ENCODE results near the gene SCGB1C1. TPM values are rescaled to one million over a fixed set of nuclear protein-coding genes. Genes with fewer than 3 reads are reported as not detected.

The SCGB1C1 gene
- polyA plus RNA-seq, 1 donor (not counting 4 experiments of a cell fraction or from before 2014, with no cell fraction given), result not detected

- Histone ChIP-seq H3K9me3 (ENCODE audit: control insufficient read depth, low read depth, low read length) (no peaks in the 10 kb centered on the region), H3K79me2 (ENCODE audit: control insufficient read depth, insufficient read depth, low read length) (peaks cover 19% of the 10 kb centered on the region), H3K4me2 (ENCODE audit: control insufficient read depth, extremely low read depth, insufficient read depth, low read depth, low read length) (no peak overlapping the region), H3K9me1 (ENCODE audit: control insufficient read depth, extremely low read depth, insufficient read depth, low read length) (no peaks in the 10 kb centered on the region), H3K27ac (ENCODE audit: control insufficient read depth, insufficient read depth, low read length) (no peak overlapping the region), H3K4me1 (ENCODE audit: control insufficient read depth, extremely low read depth, insufficient read depth, low read length) (peaks cover 7% of the 10 kb centered on the region), H3K4me3 (ENCODE audit: control insufficient read depth in 2 of 3, extremely low read depth in 1 of 3, insufficient read depth in 2 of 3, low read depth in 1 of 3, low read length in 3 of 3) (no peak overlapping the region), H3K9ac (ENCODE audit: control insufficient read depth, extremely low read depth, insufficient read depth, low read length) (no peak overlapping the region), H3K27me3 (ENCODE audit: control insufficient read depth, extremely low read depth, insufficient read depth, low read length) (no peaks in the 10 kb centered on the region), H2AFZ (ENCODE audit: control insufficient read depth, low read length) (no peak overlapping the region), H4K20me1 (ENCODE audit: control insufficient read depth, extremely low read depth, insufficient read depth, low read length) (no peaks in the 10 kb centered on the region), H3K36me3 (ENCODE audit: control insufficient read depth in 2 of 2, extremely low read depth in 1 of 2, insufficient read depth in 2 of 2, low read length in 2 of 2) (peaks cover 0 to 1% of the 10 kb centered on the region in 2 experiments)
- dilution Hi-C loops (cut with MboI; ENCODE audit: extremely low pct_ligation_motif_present, low sequenced_read_pairs), result no loop called here
- TF ChIP-seq, protein P1, sequence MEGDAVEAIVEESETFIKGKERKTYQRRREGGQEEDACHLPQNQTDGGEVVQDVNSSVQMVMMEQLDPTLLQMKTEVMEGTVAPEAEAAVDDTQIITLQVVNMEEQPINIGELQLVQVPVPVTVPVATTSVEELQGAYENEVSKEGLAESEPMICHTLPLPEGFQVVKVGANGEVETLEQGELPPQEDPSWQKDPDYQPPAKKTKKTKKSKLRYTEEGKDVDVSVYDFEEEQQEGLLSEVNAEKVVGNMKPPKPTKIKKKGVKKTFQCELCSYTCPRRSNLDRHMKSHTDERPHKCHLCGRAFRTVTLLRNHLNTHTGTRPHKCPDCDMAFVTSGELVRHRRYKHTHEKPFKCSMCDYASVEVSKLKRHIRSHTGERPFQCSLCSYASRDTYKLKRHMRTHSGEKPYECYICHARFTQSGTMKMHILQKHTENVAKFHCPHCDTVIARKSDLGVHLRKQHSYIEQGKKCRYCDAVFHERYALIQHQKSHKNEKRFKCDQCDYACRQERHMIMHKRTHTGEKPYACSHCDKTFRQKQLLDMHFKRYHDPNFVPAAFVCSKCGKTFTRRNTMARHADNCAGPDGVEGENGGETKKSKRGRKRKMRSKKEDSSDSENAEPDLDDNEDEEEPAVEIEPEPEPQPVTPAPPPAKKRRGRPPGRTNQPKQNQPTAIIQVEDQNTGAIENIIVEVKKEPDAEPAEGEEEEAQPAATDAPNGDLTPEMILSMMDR (optimal IDR thresholded peaks at IDR 0.05 in 1 of 3, IDR thresholded peaks at IDR 0.05 in 1 of 3, conservative IDR thresholded peaks at IDR 0.05 in 1 of 3; ENCODE audit: extremely low read depth in 1 of 3, insufficient read depth in 2 of 3, low read length in 3 of 3), result no peak
- no peak for TF ChIP-seq EZH2 (IDR thresholded peaks at IDR 0.05; ENCODE audit: low read length)
- DNase-seq (ENCODE audit: low read depth, low spot score), result no peak
- no peak for FAIRE-seq
Observed at GRCh38 chr11:232783-233565, 40.1 kb downstream of the SCGB1C1 start.

DNA sequence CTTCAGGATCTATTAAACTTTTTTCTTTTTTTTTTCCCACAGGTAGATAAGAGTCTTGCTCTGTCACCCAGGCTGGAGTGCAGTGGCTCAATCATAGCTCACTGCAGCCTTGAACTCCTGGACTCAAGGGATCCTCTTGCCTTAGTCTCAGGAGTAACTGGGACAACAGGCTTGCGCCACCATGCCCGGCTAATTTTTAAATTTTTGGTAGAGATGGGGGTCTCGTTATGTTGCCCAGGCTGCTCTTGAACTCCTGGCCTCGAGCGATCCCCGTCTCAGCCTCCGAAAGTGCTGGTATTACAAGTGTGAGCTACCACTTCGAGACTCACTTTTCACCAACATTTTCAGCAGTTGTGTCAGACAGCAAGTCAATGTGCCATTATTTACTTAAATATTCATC is 42.3 kb downstream of the SCGB1C1 start:
- Histone ChIP-seq H3K9ac (ENCODE audit: control insufficient read depth, extremely low read depth, insufficient read depth, low read length) (peak overlapping the region; percentile 84), H3K27me3 (ENCODE audit: control insufficient read depth, extremely low read depth, insufficient read depth, low read length) (no peaks in the 10 kb centered on the region), H3K79me2 (ENCODE audit: control insufficient read depth, insufficient read depth, low read length) (peaks cover 41% of the 10 kb centered on the region), H4K20me1 (ENCODE audit: control insufficient read depth, extremely low read depth, insufficient read depth, low read length) (no peaks in the 10 kb centered on the region), H3K36me3 (ENCODE audit: control insufficient read depth in 2 of 2, extremely low read depth in 1 of 2, insufficient read depth in 2 of 2, low read length in 2 of 2) (peaks cover 5 to 9% of the 10 kb centered on the region in 2 experiments), H3K27ac (ENCODE audit: control insufficient read depth, insufficient read depth, low read length) (peak overlapping the region; percentile 58), H3K4me3 (ENCODE audit: control insufficient read depth in 2 of 3, extremely low read depth in 1 of 3, insufficient read depth in 2 of 3, low read depth in 1 of 3, low read length in 3 of 3) (peak overlapping the region; percentile 75 to 98 (median 93)), H3K9me1 (ENCODE audit: control insufficient read depth, extremely low read depth, insufficient read depth, low read length) (no peaks in the 10 kb centered on the region), H3K9me3 (ENCODE audit: control insufficient read depth, low read depth, low read length) (no peaks in the 10 kb centered on the region), H3K4me1 (ENCODE audit: control insufficient read depth, extremely low read depth, insufficient read depth, low read length) (peaks cover 12% of the 10 kb centered on the region), H2AFZ (ENCODE audit: control insufficient read depth, low read length) (peak overlapping the region; percentile 87), H3K4me2 (ENCODE audit: control insufficient read depth, extremely low read depth, insufficient read depth, low read depth, low read length) (peak overlapping the region; percentile 100)
- no peak for TF ChIP-seq EZH2 (IDR thresholded peaks at IDR 0.05; ENCODE audit: low read length)
- FAIRE-seq, result no peak
- dilution Hi-C loops (cut with MboI; ENCODE audit: extremely low pct_ligation_motif_present, low sequenced_read_pairs), result no loop called here
- no peak for DNase-seq (ENCODE audit: low read depth, low spot score)
